ENCODE data around the gene SPRING1. TPM values are rescaled to one million over a fixed set of nuclear protein-coding genes. Genes with fewer than 3 reads are reported as not detected.

Gene SPRING1
- total and polyA plus RNA-seq, 2 of the 13 experiments (the other 11 are each of a cell fraction or from before 2014, with no cell fraction given) = 20.0 to 51.8 TPM

DNA sequence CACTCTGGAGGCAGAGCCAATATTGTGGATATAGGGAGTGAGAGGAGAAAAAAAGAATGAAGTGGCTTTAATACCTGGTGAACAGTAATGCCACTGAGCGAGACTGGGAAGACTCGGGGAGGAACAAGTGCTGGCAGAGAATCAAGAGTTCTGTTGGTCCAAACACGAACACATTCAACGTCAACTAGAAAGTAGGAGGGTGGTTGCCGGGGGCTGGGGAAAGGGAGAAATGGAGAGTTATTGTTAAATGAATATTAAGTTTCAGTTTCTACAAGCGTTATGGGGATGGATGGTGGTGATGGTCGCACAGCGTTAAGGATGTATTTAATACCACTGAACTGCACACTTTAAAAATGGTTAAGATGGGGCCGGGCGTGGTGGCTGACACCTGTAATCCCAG lies 2.8 kb downstream of the SPRING1 start:
- ATAC-seq (no peak), FAIRE-seq (no peak), DNase-seq (ENCODE audit: low spot score) (no peak)
- intact Hi-C loops (cut with micrococcal nuclease; ENCODE audit: unreplicated experiment) (loop anchor here (10.0 kb wide), 1 partner anchor 180 kb away; the partner anchor contains the start of gene FBXW8), in situ Hi-C loops (cut with HindIII; ENCODE audit: extremely low pct_ligation_motif_present, low pct_unique_long_range_greater_than_20kb) (no loop called here)
- Histone ChIP-seq H3K4me2 (ENCODE audit: low read depth, low read length) (peak overlapping the region; percentile 32), H3K36me3 (replicated peaks in 1 of 2; ENCODE audit: control insufficient read depth in 1 of 2, insufficient read depth in 2 of 2, low read length in 2 of 2) (peaks cover 0 to 3% of the 10 kb centered on the region in 2 experiments; a peak in 2 of 5 replicates), H3K27ac (ENCODE audit: extremely low read length, insufficient read depth, low read length) (peak overlapping the region; percentile 41), H4K20me1 (ENCODE audit: insufficient read depth, low read length) (peaks cover 9% of the 10 kb centered on the region; the same call in 1 of the 2 replicates), H3K4me3 (replicated peaks in 1 of 3; ENCODE audit: insufficient read depth in 1 of 3, low read depth in 2 of 3, low read length in 3 of 3) (no peak overlapping the region), H3K9me3 (ENCODE audit: low read length) (no peaks in the 10 kb centered on the region), H3K27me3 (ENCODE audit: control insufficient read depth in 1 of 2, insufficient read depth in 2 of 2, low read length in 2 of 2) (no peaks in the 10 kb centered on the region; a peak in 1 of 5 replicates), H3K79me2 (ENCODE audit: insufficient read depth, low read length) (peaks cover 49% of the 10 kb centered on the region), H3K4me1 (ENCODE audit: insufficient read depth, low read length) (peaks cover 71% of the 10 kb centered on the region), H2AFZ (ENCODE audit: low read length) (no peak overlapping the region), H3K9ac (ENCODE audit: insufficient read depth, low read depth, low read length) (peak overlapping the region; percentile 6; the same call in 1 of the 2 replicates)
- TF ChIP-seq IKZF4 (CRISPR knock-in tag; IDR thresholded peaks at IDR 0.05; ENCODE audit: borderline replicate concordance, low read depth, not compliant biosample characterization) = no peak
- no peak for TF ChIP-seq ZNF256 (CRISPR knock-in tag; conservative IDR thresholded peaks at IDR 0.05)
- no peak for TF ChIP-seq RBAK (CRISPR knock-in tag; IDR thresholded peaks at IDR 0.05)
- no peak for TF ChIP-seq ELF4 (CRISPR knock-in tag; IDR thresholded peaks at IDR 0.05; ENCODE audit: borderline replicate concordance)
- TF ChIP-seq ZSCAN25 (CRISPR knock-in tag; IDR thresholded peaks at IDR 0.05) = no peak
- TF ChIP-seq, protein P1, sequence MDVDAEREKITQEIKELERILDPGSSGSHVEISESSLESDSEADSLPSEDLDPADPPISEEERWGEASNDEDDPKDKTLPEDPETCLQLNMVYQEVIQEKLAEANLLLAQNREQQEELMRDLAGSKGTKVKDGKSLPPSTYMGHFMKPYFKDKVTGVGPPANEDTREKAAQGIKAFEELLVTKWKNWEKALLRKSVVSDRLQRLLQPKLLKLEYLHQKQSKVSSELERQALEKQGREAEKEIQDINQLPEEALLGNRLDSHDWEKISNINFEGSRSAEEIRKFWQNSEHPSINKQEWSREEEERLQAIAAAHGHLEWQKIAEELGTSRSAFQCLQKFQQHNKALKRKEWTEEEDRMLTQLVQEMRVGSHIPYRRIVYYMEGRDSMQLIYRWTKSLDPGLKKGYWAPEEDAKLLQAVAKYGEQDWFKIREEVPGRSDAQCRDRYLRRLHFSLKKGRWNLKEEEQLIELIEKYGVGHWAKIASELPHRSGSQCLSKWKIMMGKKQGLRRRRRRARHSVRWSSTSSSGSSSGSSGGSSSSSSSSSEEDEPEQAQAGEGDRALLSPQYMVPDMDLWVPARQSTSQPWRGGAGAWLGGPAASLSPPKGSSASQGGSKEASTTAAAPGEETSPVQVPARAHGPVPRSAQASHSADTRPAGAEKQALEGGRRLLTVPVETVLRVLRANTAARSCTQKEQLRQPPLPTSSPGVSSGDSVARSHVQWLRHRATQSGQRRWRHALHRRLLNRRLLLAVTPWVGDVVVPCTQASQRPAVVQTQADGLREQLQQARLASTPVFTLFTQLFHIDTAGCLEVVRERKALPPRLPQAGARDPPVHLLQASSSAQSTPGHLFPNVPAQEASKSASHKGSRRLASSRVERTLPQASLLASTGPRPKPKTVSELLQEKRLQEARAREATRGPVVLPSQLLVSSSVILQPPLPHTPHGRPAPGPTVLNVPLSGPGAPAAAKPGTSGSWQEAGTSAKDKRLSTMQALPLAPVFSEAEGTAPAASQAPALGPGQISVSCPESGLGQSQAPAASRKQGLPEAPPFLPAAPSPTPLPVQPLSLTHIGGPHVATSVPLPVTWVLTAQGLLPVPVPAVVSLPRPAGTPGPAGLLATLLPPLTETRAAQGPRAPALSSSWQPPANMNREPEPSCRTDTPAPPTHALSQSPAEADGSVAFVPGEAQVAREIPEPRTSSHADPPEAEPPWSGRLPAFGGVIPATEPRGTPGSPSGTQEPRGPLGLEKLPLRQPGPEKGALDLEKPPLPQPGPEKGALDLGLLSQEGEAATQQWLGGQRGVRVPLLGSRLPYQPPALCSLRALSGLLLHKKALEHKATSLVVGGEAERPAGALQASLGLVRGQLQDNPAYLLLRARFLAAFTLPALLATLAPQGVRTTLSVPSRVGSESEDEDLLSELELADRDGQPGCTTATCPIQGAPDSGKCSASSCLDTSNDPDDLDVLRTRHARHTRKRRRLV (CRISPR knock-in tag; IDR thresholded peaks at IDR 0.05) = no peak
- TF ChIP-seq, protein P2, sequence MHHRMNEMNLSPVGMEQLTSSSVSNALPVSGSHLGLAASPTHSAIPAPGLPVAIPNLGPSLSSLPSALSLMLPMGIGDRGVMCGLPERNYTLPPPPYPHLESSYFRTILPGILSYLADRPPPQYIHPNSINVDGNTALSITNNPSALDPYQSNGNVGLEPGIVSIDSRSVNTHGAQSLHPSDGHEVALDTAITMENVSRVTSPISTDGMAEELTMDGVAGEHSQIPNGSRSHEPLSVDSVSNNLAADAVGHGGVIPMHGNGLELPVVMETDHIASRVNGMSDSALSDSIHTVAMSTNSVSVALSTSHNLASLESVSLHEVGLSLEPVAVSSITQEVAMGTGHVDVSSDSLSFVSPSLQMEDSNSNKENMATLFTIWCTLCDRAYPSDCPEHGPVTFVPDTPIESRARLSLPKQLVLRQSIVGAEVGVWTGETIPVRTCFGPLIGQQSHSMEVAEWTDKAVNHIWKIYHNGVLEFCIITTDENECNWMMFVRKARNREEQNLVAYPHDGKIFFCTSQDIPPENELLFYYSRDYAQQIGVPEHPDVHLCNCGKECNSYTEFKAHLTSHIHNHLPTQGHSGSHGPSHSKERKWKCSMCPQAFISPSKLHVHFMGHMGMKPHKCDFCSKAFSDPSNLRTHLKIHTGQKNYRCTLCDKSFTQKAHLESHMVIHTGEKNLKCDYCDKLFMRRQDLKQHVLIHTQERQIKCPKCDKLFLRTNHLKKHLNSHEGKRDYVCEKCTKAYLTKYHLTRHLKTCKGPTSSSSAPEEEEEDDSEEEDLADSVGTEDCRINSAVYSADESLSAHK (CRISPR knock-in tag; IDR thresholded peaks at IDR 0.05; ENCODE audit: borderline replicate concordance) = no peak
- no TSS peak for BruUV-seq (replicated peaks)
- POLR2A ChIA-PET = no interaction called here
- CTCF ChIA-PET (ENCODE audit: low intra/inter-chr PET ratio, low total read pairs) = no interaction called here
- WGBS (ENCODE audit: low lambda C conversion rate) = 82% methylated on average over 10 of the region's 10 CpGs

Data from HepG2 (cell line).